ENCODE results near the gene DENND2D.

DNA sequence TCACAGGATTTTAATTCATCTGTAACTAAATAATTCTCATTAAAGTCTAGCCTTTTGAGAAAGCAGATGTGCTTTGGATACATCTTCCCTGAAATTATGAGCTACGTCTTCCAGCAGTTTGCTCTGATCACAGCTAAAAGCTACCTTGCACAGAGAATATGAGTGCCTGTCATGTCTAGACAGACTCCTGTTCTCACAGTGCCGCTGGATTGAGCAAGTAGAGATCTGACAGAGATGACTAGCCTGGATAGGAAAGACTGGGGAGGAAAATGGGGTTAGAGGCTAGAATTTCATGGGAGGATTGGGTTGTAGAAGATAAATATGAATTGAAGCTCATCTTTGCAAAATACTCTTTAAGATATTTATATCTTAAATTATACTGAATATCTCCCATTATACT is 36.3 kb downstream of the DENND2D start:
- TF ChIP-seq, protein P1, sequence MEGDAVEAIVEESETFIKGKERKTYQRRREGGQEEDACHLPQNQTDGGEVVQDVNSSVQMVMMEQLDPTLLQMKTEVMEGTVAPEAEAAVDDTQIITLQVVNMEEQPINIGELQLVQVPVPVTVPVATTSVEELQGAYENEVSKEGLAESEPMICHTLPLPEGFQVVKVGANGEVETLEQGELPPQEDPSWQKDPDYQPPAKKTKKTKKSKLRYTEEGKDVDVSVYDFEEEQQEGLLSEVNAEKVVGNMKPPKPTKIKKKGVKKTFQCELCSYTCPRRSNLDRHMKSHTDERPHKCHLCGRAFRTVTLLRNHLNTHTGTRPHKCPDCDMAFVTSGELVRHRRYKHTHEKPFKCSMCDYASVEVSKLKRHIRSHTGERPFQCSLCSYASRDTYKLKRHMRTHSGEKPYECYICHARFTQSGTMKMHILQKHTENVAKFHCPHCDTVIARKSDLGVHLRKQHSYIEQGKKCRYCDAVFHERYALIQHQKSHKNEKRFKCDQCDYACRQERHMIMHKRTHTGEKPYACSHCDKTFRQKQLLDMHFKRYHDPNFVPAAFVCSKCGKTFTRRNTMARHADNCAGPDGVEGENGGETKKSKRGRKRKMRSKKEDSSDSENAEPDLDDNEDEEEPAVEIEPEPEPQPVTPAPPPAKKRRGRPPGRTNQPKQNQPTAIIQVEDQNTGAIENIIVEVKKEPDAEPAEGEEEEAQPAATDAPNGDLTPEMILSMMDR (IDR thresholded peaks at IDR 0.05; ENCODE audit: extremely low read depth in 1 of 2, insufficient read depth in 1 of 2, low read depth in 1 of 2, low read length in 2 of 2): no peak
- no peak for TF ChIP-seq MYC (IDR thresholded peaks at IDR 0.05; ENCODE audit: low read depth, low read length)
- TF ChIP-seq GATA2 (IDR thresholded peaks at IDR 0.05; ENCODE audit: insufficient read depth, insufficient read length, low read depth, low read length): no peak
- no peak for TF ChIP-seq EZH2 (IDR thresholded peaks at IDR 0.05; ENCODE audit: borderline replicate concordance, low read depth, low read length, severe bottlenecking)
- TF ChIP-seq POLR2AphosphoS5 (IDR thresholded peaks at IDR 0.05; ENCODE audit: insufficient read depth, low read depth, low read length): no peak

Measured in endothelial cell of umbilical vein (primary cell).